Measurements from ENCODE around the gene PROM1.

DNA sequence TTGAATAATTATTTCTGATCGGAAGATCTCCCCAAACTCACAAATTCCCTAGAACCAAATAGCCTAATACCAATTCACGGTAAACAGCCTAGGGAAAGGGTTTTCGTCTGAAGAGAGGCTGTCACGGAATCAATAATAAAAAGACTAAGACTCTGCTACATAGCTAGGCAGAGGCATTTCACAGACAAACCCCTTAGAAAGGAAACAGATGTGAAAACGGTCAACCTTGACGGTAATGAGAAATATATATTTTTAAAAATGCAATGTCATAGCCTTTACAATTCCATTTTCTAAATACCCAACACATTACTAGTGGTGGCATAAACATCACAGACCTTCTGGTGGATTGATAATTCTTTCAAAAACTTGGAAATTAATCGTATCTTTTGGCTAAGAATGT is 28.4 kb downstream of the PROM1 start:
- TF ChIP-seq, protein P1, sequence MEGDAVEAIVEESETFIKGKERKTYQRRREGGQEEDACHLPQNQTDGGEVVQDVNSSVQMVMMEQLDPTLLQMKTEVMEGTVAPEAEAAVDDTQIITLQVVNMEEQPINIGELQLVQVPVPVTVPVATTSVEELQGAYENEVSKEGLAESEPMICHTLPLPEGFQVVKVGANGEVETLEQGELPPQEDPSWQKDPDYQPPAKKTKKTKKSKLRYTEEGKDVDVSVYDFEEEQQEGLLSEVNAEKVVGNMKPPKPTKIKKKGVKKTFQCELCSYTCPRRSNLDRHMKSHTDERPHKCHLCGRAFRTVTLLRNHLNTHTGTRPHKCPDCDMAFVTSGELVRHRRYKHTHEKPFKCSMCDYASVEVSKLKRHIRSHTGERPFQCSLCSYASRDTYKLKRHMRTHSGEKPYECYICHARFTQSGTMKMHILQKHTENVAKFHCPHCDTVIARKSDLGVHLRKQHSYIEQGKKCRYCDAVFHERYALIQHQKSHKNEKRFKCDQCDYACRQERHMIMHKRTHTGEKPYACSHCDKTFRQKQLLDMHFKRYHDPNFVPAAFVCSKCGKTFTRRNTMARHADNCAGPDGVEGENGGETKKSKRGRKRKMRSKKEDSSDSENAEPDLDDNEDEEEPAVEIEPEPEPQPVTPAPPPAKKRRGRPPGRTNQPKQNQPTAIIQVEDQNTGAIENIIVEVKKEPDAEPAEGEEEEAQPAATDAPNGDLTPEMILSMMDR (IDR thresholded peaks at IDR 0.05; ENCODE audit: low read length), result no peak
- TF ChIP-seq EZH2 (IDR thresholded peaks at IDR 0.05; ENCODE audit: borderline replicate concordance, low read length), result no peak

All from OCI-LY1 (cell line).